ENCODE measurements around the gene NECTIN2. TPM values are rescaled to one million over a fixed set of nuclear protein-coding genes. Genes with fewer than 3 reads are reported as not detected.

The NECTIN2 gene
- total RNA-seq, 1 donor from 2014 or later, result 108 TPM

DNA sequence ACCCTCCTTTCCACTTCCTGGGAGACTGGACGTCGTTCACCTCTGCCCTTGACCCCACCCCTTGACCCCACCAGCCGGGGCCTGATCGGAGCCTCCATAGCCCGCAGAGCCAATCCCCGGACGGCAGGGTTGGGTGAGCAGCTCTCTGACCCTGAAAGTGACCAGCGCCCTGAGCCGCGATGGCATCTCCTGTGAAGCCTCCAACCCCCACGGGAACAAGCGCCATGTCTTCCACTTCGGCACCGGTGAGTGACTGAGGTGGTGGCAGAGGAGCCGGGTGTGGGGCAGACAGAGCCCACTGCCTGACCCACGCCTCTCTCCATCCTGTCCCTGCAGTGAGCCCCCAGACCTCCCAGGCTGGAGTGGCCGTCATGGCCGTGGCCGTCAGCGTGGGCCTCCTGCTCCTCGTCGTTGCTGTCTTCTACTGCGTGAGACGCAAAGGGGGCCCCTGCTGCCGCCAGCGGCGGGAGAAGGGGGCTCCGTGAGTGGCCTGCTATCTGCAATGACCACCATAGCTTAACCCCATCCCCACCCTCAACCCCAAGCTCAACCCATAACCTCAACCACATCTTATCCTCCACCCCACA is 26.8 kb upstream of the NECTIN2 start:
- H3K4me3 ChIP-seq, result no peak overlapping the region

DNA sequence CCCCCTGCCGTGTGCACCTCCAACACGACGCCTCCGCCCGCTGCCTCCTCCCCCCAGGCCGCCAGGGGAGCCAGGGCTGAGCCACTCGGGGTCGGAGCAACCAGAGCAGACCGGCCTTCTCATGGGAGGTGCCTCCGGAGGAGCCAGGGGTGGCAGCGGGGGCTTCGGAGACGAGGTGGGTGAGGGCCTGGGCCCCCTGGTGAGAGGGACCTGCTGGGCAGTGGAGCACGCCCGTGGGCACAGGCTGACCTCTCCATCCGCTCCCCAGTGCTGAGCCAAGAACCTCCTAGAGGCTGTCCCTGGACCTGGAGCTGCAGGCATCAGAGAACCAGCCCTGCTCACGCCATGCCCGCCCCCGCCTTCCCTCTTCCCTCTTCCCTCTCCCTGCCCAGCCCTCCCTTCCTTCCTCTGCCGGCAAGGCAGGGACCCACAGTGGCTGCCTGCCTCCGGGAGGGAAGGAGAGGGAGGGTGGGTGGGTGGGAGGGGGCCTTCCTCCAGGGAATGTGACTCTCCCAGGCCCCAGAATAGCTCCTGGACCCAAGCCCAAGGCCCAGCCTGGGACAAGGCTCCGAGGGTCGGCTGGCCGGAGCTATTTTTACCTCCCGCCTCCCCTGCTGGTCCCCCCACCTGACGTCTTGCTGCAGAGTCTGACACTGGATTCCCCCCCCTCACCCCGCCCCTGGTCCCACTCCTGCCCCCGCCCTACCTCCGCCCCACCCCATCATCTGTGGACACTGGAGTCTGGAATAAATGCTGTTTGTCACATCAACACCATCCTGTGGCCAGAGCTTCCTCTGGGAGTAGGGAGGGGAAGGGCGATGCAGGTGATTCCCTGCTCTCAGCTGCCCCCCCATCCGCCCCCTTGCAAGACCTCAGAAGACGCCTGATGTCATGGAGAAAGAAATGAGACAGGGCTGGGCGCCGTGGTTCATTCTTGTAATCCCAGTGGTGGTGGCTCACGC is 25.2 kb upstream of the NECTIN2 start:
- TF ChIP-seq, protein P1, sequence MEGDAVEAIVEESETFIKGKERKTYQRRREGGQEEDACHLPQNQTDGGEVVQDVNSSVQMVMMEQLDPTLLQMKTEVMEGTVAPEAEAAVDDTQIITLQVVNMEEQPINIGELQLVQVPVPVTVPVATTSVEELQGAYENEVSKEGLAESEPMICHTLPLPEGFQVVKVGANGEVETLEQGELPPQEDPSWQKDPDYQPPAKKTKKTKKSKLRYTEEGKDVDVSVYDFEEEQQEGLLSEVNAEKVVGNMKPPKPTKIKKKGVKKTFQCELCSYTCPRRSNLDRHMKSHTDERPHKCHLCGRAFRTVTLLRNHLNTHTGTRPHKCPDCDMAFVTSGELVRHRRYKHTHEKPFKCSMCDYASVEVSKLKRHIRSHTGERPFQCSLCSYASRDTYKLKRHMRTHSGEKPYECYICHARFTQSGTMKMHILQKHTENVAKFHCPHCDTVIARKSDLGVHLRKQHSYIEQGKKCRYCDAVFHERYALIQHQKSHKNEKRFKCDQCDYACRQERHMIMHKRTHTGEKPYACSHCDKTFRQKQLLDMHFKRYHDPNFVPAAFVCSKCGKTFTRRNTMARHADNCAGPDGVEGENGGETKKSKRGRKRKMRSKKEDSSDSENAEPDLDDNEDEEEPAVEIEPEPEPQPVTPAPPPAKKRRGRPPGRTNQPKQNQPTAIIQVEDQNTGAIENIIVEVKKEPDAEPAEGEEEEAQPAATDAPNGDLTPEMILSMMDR (IDR thresholded peaks at IDR 0.05), result no peak
- Histone ChIP-seq H3K27ac (no peak overlapping the region), H3K27me3 (no peaks in the 10 kb centered on the region), H3K9me3 (no peaks in the 10 kb centered on the region), H3K4me3 (no peak overlapping the region), H3K36me3 (no peaks in the 10 kb centered on the region), H3K4me1 (peaks cover 12% of the 10 kb centered on the region)
- intact Hi-C loops (cut with DNase I), result no loop called here
- ATAC-seq (peak; percentile 68), DNase-seq (no peak)

More for the DNA sequence above, 26.8 kb upstream of the NECTIN2 start:
- Histone ChIP-seq H3K4me1 (peaks cover 12% of the 10 kb centered on the region), H3K36me3 (peaks cover 3% of the 10 kb centered on the region), H3K9me3 (no peaks in the 10 kb centered on the region), H3K27me3 (no peaks in the 10 kb centered on the region), H3K27ac (no peak overlapping the region)
- TF ChIP-seq, protein P1 (IDR thresholded peaks at IDR 0.05), result no peak
- DNase-seq (no peak), ATAC-seq (no peak)
- intact Hi-C loops (cut with DNase I), result no loop called here

DNA sequence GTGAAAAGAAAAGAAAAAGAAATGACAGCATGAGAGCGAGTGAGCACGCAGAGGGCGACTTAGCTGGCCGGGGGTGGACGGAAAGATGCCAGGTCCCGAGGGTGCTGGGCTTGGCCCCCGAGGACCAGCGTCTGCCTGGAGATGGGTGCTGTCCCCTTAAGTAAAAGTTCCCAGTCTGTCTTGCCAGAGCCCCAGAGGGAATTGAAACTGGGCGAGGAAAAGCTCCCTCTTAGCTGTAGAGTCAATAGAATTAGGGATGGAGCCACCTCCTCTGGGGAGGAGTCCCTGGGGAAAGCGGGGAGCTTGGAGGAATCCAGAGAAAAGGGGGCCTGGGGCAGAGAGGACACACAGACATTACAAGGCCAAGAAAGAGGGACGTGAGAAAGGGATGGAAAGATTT is 23.9 kb upstream of the NECTIN2 start:
- Histone ChIP-seq H3K9me3 (no peaks in the 10 kb centered on the region), H3K27me3 (no peaks in the 10 kb centered on the region)

DNA sequence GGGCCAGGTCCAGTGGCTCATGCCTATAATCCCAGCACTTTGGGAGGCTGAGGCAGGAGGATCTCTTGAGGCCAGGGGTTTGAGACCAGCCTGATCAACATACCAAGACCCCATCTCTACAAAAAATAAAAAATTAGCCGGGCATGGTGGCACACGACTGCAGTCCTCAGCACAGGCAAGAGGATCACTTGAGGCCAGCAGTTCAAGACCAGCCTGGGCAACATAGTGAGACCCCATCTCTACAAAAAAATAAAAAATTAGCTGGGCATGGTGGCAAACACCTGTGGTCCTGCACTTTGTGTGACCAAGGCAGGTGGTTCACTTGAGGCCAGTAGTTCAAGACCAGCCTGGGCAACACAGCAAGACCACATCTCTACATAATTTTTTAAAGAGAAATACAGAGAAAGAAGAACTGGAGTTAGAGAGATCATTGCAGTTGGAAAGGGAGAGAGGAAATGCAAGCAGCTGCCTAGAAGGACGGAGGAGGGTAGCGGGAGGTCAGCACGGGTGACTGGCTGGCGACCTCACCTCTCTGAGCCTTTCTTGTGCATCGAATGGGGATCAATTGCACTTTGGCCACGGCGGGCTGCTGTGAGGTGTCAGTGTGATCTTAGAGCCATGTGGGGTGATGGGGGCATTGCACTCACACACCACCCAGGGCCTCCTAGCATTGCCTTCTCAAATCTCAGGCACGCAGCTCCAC is 23.3 kb upstream of the NECTIN2 start:
- intact Hi-C loops (cut with DNase I), result no loop called here
- H3K27ac ChIP-seq, result no peak overlapping the region
- no peaks in the 10 kb centered on the region for H3K9me3 ChIP-seq
- no peak for DNase-seq
- H3K4me1 ChIP-seq, result peaks cover 12% of the 10 kb centered on the region
- H3K27me3 ChIP-seq, result no peaks in the 10 kb centered on the region
- no peaks in the 10 kb centered on the region for H3K36me3 ChIP-seq
- no peak overlapping the region for H3K4me3 ChIP-seq
- ATAC-seq, result no peak
- TF ChIP-seq, protein P1 (IDR thresholded peaks at IDR 0.05), result no peak

More for the DNA sequence above, 23.9 kb upstream of the NECTIN2 start:
- Histone ChIP-seq H3K4me1 (peaks cover 12% of the 10 kb centered on the region), H3K4me3 (no peak overlapping the region), H3K27ac (no peak overlapping the region), H3K36me3 (no peaks in the 10 kb centered on the region)
- intact Hi-C loops (cut with DNase I), result no loop called here
- ATAC-seq, result no peak
- DNase-seq, result no peak
- TF ChIP-seq, protein P1 (IDR thresholded peaks at IDR 0.05), result no peak

DNA sequence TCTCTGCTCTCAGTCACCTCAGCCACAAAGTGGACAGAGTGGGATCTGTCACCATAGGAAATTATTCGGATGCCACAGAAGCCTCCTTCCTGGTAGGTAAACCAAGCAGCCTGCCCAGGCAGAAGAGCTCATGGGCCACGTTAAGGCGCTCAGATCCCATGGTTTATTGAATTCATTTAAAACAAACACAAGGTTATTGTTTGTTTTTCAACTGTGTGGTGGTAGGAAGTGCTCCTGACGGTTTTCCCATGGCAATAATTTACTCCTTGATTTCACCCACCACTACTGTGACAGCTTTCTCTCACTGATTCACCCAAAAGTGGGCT is 22.8 kb upstream of the NECTIN2 start:
- Histone ChIP-seq H3K4me3 (no peak overlapping the region), H3K27me3 (no peaks in the 10 kb centered on the region), H3K27ac (no peak overlapping the region), H3K4me1 (peaks cover 12% of the 10 kb centered on the region), H3K36me3 (no peaks in the 10 kb centered on the region), H3K9me3 (no peaks in the 10 kb centered on the region)
- intact Hi-C loops (cut with DNase I), result no loop called here
- TF ChIP-seq, protein P1 (IDR thresholded peaks at IDR 0.05), result no peak
- no peak for DNase-seq
- ATAC-seq, result no peak
